ENCODE measurements around the gene GGT1.
"Not testable (repeated sequence)": the region's sequence is repeated elsewhere in the genome, so short reads cannot be mapped to it uniquely, and the experiment has no call there.

GGT1 gene

GRCh38 chr22:24642307-24642706 lies 39.3 kb downstream of the GGT1 start:
- DNase-seq (ENCODE audit: low read depth): not testable (repeated sequence)

- not testable (repeated sequence) for DNase-seq (ENCODE audit: low read depth)
Observed at GRCh38 chr22:24644409-24644808, 41.4 kb downstream of the GGT1 start.

- DNase-seq (ENCODE audit: low read depth): not testable (repeated sequence)
Observed at GRCh38 chr22:24645408-24646399, 42.7 kb downstream of the GGT1 start.

GRCh38 chr22:24646756-24647155 lies 43.8 kb downstream of the GGT1 start:
- DNase-seq (ENCODE audit: low read depth): not testable (repeated sequence)

GRCh38 chr22:24649371-24649770 lies 46.4 kb downstream of the GGT1 start:
- not testable (repeated sequence) for DNase-seq (ENCODE audit: low read depth)

GRCh38 chr22:24650884-24651283 lies 47.9 kb downstream of the GGT1 start:
- DNase-seq (ENCODE audit: low read depth): peak; percentile 26

- DNase-seq (ENCODE audit: low read depth): not testable (repeated sequence)
Observed at GRCh38 chr22:24665395-24665794, 62.4 kb downstream of the GGT1 start.

- not testable (repeated sequence) for DNase-seq (ENCODE audit: low read depth)
Observed at GRCh38 chr22:24667904-24668303, 64.9 kb downstream of the GGT1 start.

GRCh38 chr22:24672532-24672931 lies 69.5 kb downstream of the GGT1 start:
- DNase-seq (ENCODE audit: low read depth): not testable (repeated sequence)

All from stimulated activated CD8-positive, alpha-beta memory T cell treated with anti-CD3 and anti-CD28 coated beads, Interleukin-7, amount 100 ng/mL, for 24 hours (primary cell).